H1 (cell line): ENCODE data around the gene CCDC154. TPM values are rescaled to one million over a fixed set of nuclear protein-coding genes. Genes with fewer than 3 reads are reported as not detected.

Source experiments
- CTCF ChIA-PET: fragments of 300-600 bp; sonication (Branson Sonifier 250); formaldehyde crosslinking; loops from one replicate; lab custom pipeline; 2021; ENCODE audit not compliant: partially characterized antibody; lab: Charles Lee
- POLR2A ChIA-PET: fragments of 300-600 bp; sonication (Branson Sonifier 250); formaldehyde crosslinking; loops from one replicate; lab custom pipeline; 2021; ENCODE audit warnings: inconsistent platforms; ENCODE audit not compliant: partially characterized antibody; lab: Charles Lee
- DNase-seq, 2 experiments: peaks; one replicate each; pipeline versions ENCODE4 v3.0.0 to v3.0.0-alpha.2; 2010 to 2022; ENCODE audit warnings: low spot score in 2 of 2, low read depth in 1 of 2, mixed read lengths in 1 of 2
- FAIRE-seq: peaks from 2 replicates; lab custom pipeline; 2011; peaks lifted over from hg19 to GRCh38; lab: Jason Lieb, UNC
- H2AFZ ChIP-seq: 2 replicates; pipeline ENCODE4 v1.8.1; 2012; ENCODE audit warnings: low read length, inconsistent platforms
- H2AK5ac ChIP-seq: 2 replicates; pipeline ENCODE4 v1.6.1; 2013; ENCODE audit warnings: low read depth, low read length
- H2BK120ac ChIP-seq: replicated peaks from 2 replicates; pipeline ENCODE3; 2013; ENCODE audit warnings: low read depth, low read length, inconsistent platforms
- H2BK12ac ChIP-seq: 2 replicates; pipeline ENCODE4 v1.6.1; 2013; ENCODE audit warnings: low read depth, low read length
- H2BK15ac ChIP-seq: 2 replicates; pipeline ENCODE4 v1.6.1; 2013; ENCODE audit warnings: low read length
- H2BK20ac ChIP-seq: 2 replicates; pipeline ENCODE4 v1.6.1; 2013; ENCODE audit warnings: low read length
- H2BK5ac ChIP-seq: 2 replicates; pipeline ENCODE4 v1.6.1; 2013; ENCODE audit warnings: low read depth, low read length
- H3K14ac ChIP-seq: 2 replicates; pipeline ENCODE4 v1.6.1; 2013; ENCODE audit warnings: inconsistent platforms; ENCODE audit not compliant: insufficient read length
- H3K18ac ChIP-seq: 2 replicates; pipeline ENCODE4 v1.6.1; 2013; ENCODE audit warnings: low read length; ENCODE audit errors: extremely low read depth
- H3K23ac ChIP-seq: 2 replicates; pipeline ENCODE4 v1.6.1; 2013; ENCODE audit warnings: inconsistent platforms; ENCODE audit not compliant: insufficient read length
- H3K23me2 ChIP-seq: 2 replicates; pipeline ENCODE4 v1.6.1; 2013; ENCODE audit warnings: low read depth, low read length
- H3K27ac ChIP-seq: 2 replicates; pipeline ENCODE4 v1.6.1; 2011; ENCODE audit warnings: low read depth, low read length, inconsistent platforms
- H3K27me3 ChIP-seq, 4 experiments: replicated peaks in 1 of 4; 1 replicate in 1 of 4; 2 replicates in 3 of 4; pipeline versions ENCODE4 v1.6.1 to v1.8.1; 2011 to 2013; ENCODE audit warnings: low read length in 3 of 4, mild to moderate bottlenecking in 3 of 4, inconsistent platforms in 2 of 4, mixed read lengths in 2 of 4, moderate library complexity in 1 of 4; ENCODE audit not compliant: control insufficient read depth in 3 of 4, insufficient read depth in 3 of 4; ENCODE audit errors: extremely low read depth in 1 of 4
- H3K36me3 ChIP-seq, 4 experiments: 2 replicates each; pipeline versions ENCODE4 v1.6.1 to v1.8.1; 2011 to 2013; ENCODE audit warnings: mild to moderate bottlenecking in 4 of 4, low read length in 3 of 4, moderate library complexity in 2 of 4, control low read depth in 1 of 4, inconsistent platforms in 1 of 4; ENCODE audit not compliant: insufficient read depth in 4 of 4, control insufficient read depth in 2 of 4
- H3K4ac ChIP-seq: replicated peaks from 2 replicates; pipeline ENCODE3; 2013; ENCODE audit warnings: low read length, low read depth, mixed read lengths, inconsistent platforms; ENCODE audit not compliant: insufficient read length
- H3K4me1 ChIP-seq, 4 experiments: replicated peaks in 1 of 4; 1 replicate in 1 of 4; 2 replicates in 3 of 4; pipeline versions ENCODE4 v1.6.1 to v1.8.1; 2011 to 2013; ENCODE audit warnings: low read length in 3 of 4, inconsistent platforms in 2 of 4, mixed read lengths in 1 of 4; ENCODE audit not compliant: insufficient read depth in 4 of 4, control insufficient read depth in 3 of 4
- H3K4me2 ChIP-seq, 2 experiments: 2 replicates each; pipeline versions ENCODE4 v1.6.1 to v1.8.1; 2011 to 2013; ENCODE audit warnings: low read depth in 2 of 2, low read length in 2 of 2, control low read depth in 1 of 2, inconsistent platforms in 1 of 2, mild to moderate bottlenecking in 1 of 2; ENCODE audit not compliant: insufficient read depth in 1 of 2
- H3K4me3 ChIP-seq, 4 experiments: fragments of 200-600, 300-600 bp in 1 of 4; sonication (generic), shearing (Covaris generic), sonication (Bioruptor Twin) in 1 of 4; 2 replicates each; pipeline versions ENCODE4 v1.5.1 to v1.8.1; 2011 to 2016; ENCODE audit warnings: low read length in 4 of 4, low read depth in 3 of 4, control low read depth in 2 of 4, inconsistent platforms in 2 of 4, mild to moderate bottlenecking in 2 of 4, mixed read lengths in 1 of 4, moderate library complexity in 1 of 4; ENCODE audit not compliant: insufficient read depth in 2 of 4; ENCODE audit errors: extremely low read depth in 1 of 4
- H3K56ac ChIP-seq: replicated peaks from 2 replicates; pipeline ENCODE3; 2013; ENCODE audit warnings: low read depth, mild to moderate bottlenecking, mixed read lengths, low read length, inconsistent platforms; ENCODE audit not compliant: insufficient read length
- H3K79me1 ChIP-seq: 2 replicates; pipeline ENCODE4 v1.6.1; 2013; ENCODE audit warnings: low read depth, low read length, control low read depth
- H3K79me2 ChIP-seq, 2 experiments: 2 replicates each; pipeline versions ENCODE4 v1.6.1 to v1.8.1; 2012 to 2013; ENCODE audit warnings: low read length in 2 of 2, mild to moderate bottlenecking in 2 of 2, inconsistent platforms in 1 of 2; ENCODE audit not compliant: insufficient read depth in 2 of 2, control insufficient read depth in 1 of 2
- H3K9ac ChIP-seq, 4 experiments: replicated peaks in 1 of 4; 1 replicate in 1 of 4; 2 replicates in 3 of 4; pipeline versions ENCODE4 v1.6.1 to v1.8.1; 2011 to 2013; ENCODE audit warnings: low read depth in 3 of 4, low read length in 3 of 4, control low read depth in 2 of 4, mild to moderate bottlenecking in 2 of 4, moderate library complexity in 2 of 4, inconsistent platforms in 1 of 4; ENCODE audit errors: extremely low read depth in 1 of 4
- H3K9me3 ChIP-seq, 2 experiments: 2 replicates each; pipeline versions ENCODE4 v1.6.1 to v1.8.1; 2012 to 2013; ENCODE audit warnings: mild to moderate bottlenecking in 2 of 2, moderate library complexity in 2 of 2, control low read depth in 1 of 2, inconsistent platforms in 1 of 2, low read depth in 1 of 2, low read length in 1 of 2, mixed read lengths in 1 of 2; ENCODE audit not compliant: insufficient read depth in 2 of 2
- H4K20me1 ChIP-seq, 2 experiments: replicated peaks in 1 of 2; 2 replicates each; pipeline versions ENCODE3 to v1.8.1; 2011 to 2013; ENCODE audit warnings: inconsistent platforms in 2 of 2, low read length in 2 of 2, mild to moderate bottlenecking in 1 of 2; ENCODE audit not compliant: insufficient read depth in 2 of 2, control insufficient read depth in 1 of 2
- H4K5ac ChIP-seq: 2 replicates; pipeline ENCODE4 v1.6.1; 2013; ENCODE audit warnings: low read length, low read depth, mixed read lengths, inconsistent platforms; ENCODE audit not compliant: insufficient read length
- H4K8ac ChIP-seq: 2 replicates; pipeline ENCODE4 v1.8.0; 2013; ENCODE audit warnings: mild to moderate bottlenecking, moderate library complexity, low read length, inconsistent platforms; ENCODE audit not compliant: insufficient read depth; ENCODE audit errors: extremely low read depth
- H4K91ac ChIP-seq: replicated peaks from 2 replicates; pipeline ENCODE3; 2013; ENCODE audit warnings: low read length, mixed read lengths, inconsistent platforms; ENCODE audit not compliant: insufficient read length
- GABPA ChIP-seq: IDR thresholded peaks from 2 replicates; pipeline ENCODE4 v1.6.1; 2011; ENCODE audit warnings: mild to moderate bottlenecking, low read length, moderate library complexity, borderline replicate concordance; ENCODE audit not compliant: insufficient read depth
- RAD21 ChIP-seq, 2 experiments: IDR thresholded peaks in 1 of 2; conservative IDR thresholded peaks in 1 of 2; 2 replicates each; pipeline ENCODE4 v1.6.1; 2011; ENCODE audit warnings: low read depth in 2 of 2, low read length in 2 of 2, improper control_type of control experiment in 1 of 2, inconsistent platforms in 1 of 2, mild to moderate bottlenecking in 1 of 2, moderate library complexity in 1 of 2
- ZNF274 ChIP-seq: IDR thresholded peaks from 2 replicates; pipeline ENCODE4 v1.7.0; 2012; ENCODE audit warnings: low read length, borderline replicate concordance; ENCODE audit errors: extremely low read depth
- WGBS, 2 experiments: shearing (Covaris generic) in 1 of 2; methylation state at CpG; one replicate each; pipeline versions ENCODE4 v1.1.6 to v1.1.7; 2013 to 2015; ENCODE audit warnings: low lambda C conversion rate in 2 of 2, mixed read lengths in 2 of 2, inconsistent platforms in 1 of 2, low coverage in 1 of 2, missing lambda C conversion rate in 1 of 2; ENCODE audit not compliant: insufficient replicate concordance in 2 of 2, insufficient coverage in 1 of 2, insufficient read length in 1 of 2; ENCODE audit errors: extremely low coverage in 1 of 2, missing lambda C conversion rate in 1 of 2; 5-methylcytosine and 5-hydroxymethylcytosine counted together
- polyA plus RNA-seq, 7 experiments: library from polyadenylated mRNA; depleted of rRNA in 3 of 7; stranded (reverse) in 5 of 7; unstranded in 2 of 7; fragments of >200 nt in 5 of 7; fragments of 200-250 nt in 2 of 7; gene quantifications; 1 replicate in 5 of 7; 2 replicates in 1 of 7; 4 replicates in 1 of 7; pipeline versions ENCODE4 v1.2.1 to v1.2.3, GENCODE V29; 2011 to 2013; ENCODE audit warnings: missing spikeins in 2 of 7, mixed read lengths in 2 of 7
- total RNA-seq: library from RNA; stranded (reverse); fragmentation: NEBNext Ultra II Directional; extraction: Animal tissue kit (Norgen Biotek cat#: 25700); gene quantifications from 2 replicates; pipeline ENCODE4 v1.2.1, GENCODE V29; 2021
- TF ChIP-seq, protein P1 (sequence below): IDR thresholded peaks from 2 replicates; pipeline ENCODE4 v1.6.1; 2011; ENCODE audit warnings: low read length, improper control_type of control experiment

The CCDC154 gene
- total and polyA plus RNA-seq, 2 of the 8 experiments (the other 6 are each of a cell fraction or from before 2014, with no cell fraction given) = 0.15 to 0.88 TPM

DNA sequence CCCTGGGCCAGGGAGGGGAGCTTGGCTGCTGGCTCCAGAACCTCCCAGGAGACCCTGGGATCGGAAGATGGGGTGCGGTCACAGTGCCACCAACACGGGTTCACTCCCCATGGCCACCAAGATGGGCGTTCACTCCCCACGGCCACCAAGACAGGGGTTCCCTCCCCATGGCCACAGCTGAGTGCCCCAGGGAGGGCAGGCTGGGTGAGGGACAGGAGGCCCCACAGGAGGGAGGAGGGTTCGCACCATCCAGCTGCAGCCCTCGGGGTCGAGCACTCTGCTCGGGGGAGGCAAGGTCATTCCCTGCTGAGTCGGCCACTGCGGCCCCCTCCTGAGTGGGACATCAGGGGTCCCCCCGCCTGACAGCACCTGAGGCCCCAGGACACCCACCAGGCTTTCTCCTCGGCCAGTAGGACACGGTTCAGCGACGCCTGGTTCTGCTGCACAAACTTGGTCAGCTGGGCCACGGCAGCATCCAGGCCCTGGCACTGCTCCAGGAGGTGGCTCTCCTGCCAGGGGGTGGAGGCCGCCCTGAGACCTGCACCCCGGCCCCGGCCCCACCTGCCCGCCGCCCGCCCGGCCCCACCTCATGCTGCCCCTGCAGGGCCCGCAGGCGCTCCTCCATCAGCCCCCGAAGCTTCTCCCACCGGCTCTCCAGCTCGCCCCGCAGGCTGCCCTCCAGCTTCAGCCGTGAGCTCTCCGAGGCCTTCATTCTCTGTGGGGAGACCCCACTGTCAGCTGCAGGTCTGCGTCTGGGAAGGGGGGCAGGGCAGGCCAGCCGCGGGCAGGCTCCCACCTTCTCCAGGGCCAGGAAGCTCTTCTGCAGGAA lies 5.9 kb downstream of the CCDC154 start:
- FAIRE-seq (no peak), DNase-seq (no peak)
- no peak overlapping the region for H3K4me3 ChIP-seq
- H3K27ac ChIP-seq = no peak overlapping the region
- no peak overlapping the region for H3K14ac ChIP-seq
- no peak overlapping the region for H3K4ac ChIP-seq
- no peak overlapping the region for H3K18ac ChIP-seq
- ChIA-PET CTCF (interaction anchor here (0.7 to 4.0 kb wide), 7 partner anchors 11 to 75 kb away, joined by 3 to 30 read pairs (median 4); partner anchors contain the start of gene UNKL), POLR2A (interaction anchor here (1.4 to 5.6 kb wide), 3 partner anchors 8 to 17 kb away, joined by 4 to 22 read pairs (median 6); no protein-coding TSS in a partner anchor)
- H4K8ac ChIP-seq = no peak overlapping the region
- no peak overlapping the region for H4K91ac ChIP-seq
- H2AFZ ChIP-seq = no peak overlapping the region
- H3K23me2 ChIP-seq = no peaks in the 10 kb centered on the region
- no peaks in the 10 kb centered on the region; a peak in 1 of 7 replicates for H3K4me1 ChIP-seq
- no peaks in the 10 kb centered on the region for H3K36me3 ChIP-seq
- H2BK12ac ChIP-seq = no peak overlapping the region
- no peak overlapping the region for H2BK5ac ChIP-seq
- no peak overlapping the region for H3K56ac ChIP-seq
- no peak overlapping the region for H3K9ac ChIP-seq
- H3K9me3 ChIP-seq = no peaks in the 10 kb centered on the region
- H3K79me1 ChIP-seq = no peaks in the 10 kb centered on the region
- no peak overlapping the region for H2BK120ac ChIP-seq
- no peaks in the 10 kb centered on the region for H4K20me1 ChIP-seq
- no peak overlapping the region for H2BK15ac ChIP-seq
- H3K27me3 ChIP-seq = no peaks in the 10 kb centered on the region
- H3K23ac ChIP-seq = no peak overlapping the region
- no peak overlapping the region for H2AK5ac ChIP-seq
- no peak overlapping the region for H2BK20ac ChIP-seq
- TF ChIP-seq ZNF274 (no peak), GABPA (no peak), RAD21 (IDR thresholded peaks at IDR 0.05 in 1 of 2, conservative IDR thresholded peaks at IDR 0.05 in 1 of 2; ENCODE audit: low read depth in 2 of 2, low read length in 2 of 2) (no peak)
- TF ChIP-seq, protein P1, sequence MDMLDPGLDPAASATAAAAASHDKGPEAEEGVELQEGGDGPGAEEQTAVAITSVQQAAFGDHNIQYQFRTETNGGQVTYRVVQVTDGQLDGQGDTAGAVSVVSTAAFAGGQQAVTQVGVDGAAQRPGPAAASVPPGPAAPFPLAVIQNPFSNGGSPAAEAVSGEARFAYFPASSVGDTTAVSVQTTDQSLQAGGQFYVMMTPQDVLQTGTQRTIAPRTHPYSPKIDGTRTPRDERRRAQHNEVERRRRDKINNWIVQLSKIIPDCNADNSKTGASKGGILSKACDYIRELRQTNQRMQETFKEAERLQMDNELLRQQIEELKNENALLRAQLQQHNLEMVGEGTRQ = no peak
- 92% methylated on average over 23 of the region's 35 CpGs; no CpG with 5 or more reads in 1 of the 2 experiments for WGBS, 2 experiments
- no peaks in the 10 kb centered on the region for H3K79me2 ChIP-seq
- no peak overlapping the region for H4K5ac ChIP-seq
- no peak overlapping the region for H3K4me2 ChIP-seq
